ENCODE data around the gene ANKRD16. TPM values are rescaled to one million over a fixed set of nuclear protein-coding genes. Genes with fewer than 3 reads are reported as not detected.

Gene ANKRD16
- total RNA-seq, 2 experiments from 2014 or later: 7.5 to 7.8 TPM

DNA sequence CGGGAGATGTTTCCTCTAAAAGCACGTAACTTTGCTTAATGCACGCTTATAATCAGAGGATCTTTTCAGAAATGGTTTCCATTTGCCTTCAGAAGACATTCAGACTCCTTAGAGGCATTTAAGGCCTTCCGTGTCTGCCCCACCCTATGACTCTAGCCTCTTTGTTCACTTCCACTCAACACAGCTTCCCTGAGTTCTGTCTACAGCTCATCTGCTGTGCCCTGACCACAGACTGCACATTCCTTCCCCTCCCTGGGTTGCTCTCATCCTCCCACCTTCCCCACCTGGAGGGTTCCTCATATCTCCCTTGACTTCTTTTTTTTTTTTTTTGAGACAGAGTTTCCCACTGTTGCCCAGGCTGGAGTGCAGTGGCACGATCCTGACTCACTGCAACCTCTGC, 17.0 kb upstream of the ANKRD16 start:
- Mint-ChIP-seq H3K4me3 (no peak overlapping the region), H3K4me1 (ENCODE audit: low read depth) (peaks cover 19% of the 10 kb centered on the region), H3K27me3 (no peaks in the 10 kb centered on the region), H3K9me3 (no peaks in the 10 kb centered on the region), H3K27ac (no peak overlapping the region), H3K36me3 (ENCODE audit: low read depth) (peaks cover 43% of the 10 kb centered on the region)
- POLR2A ChIA-PET: interaction anchor here (0.7 kb wide), 1 partner anchor 829 kb away, joined by 3 read pairs; no protein-coding TSS in a partner anchor
- CTCF ChIA-PET: no interaction called here
- TF ChIP-seq, protein P1, sequence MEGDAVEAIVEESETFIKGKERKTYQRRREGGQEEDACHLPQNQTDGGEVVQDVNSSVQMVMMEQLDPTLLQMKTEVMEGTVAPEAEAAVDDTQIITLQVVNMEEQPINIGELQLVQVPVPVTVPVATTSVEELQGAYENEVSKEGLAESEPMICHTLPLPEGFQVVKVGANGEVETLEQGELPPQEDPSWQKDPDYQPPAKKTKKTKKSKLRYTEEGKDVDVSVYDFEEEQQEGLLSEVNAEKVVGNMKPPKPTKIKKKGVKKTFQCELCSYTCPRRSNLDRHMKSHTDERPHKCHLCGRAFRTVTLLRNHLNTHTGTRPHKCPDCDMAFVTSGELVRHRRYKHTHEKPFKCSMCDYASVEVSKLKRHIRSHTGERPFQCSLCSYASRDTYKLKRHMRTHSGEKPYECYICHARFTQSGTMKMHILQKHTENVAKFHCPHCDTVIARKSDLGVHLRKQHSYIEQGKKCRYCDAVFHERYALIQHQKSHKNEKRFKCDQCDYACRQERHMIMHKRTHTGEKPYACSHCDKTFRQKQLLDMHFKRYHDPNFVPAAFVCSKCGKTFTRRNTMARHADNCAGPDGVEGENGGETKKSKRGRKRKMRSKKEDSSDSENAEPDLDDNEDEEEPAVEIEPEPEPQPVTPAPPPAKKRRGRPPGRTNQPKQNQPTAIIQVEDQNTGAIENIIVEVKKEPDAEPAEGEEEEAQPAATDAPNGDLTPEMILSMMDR (IDR thresholded peaks at IDR 0.05): no peak
- DNase-seq (no peak), ATAC-seq (no peak)
- intact Hi-C loops (cut with micrococcal nuclease): no loop called here

DNA sequence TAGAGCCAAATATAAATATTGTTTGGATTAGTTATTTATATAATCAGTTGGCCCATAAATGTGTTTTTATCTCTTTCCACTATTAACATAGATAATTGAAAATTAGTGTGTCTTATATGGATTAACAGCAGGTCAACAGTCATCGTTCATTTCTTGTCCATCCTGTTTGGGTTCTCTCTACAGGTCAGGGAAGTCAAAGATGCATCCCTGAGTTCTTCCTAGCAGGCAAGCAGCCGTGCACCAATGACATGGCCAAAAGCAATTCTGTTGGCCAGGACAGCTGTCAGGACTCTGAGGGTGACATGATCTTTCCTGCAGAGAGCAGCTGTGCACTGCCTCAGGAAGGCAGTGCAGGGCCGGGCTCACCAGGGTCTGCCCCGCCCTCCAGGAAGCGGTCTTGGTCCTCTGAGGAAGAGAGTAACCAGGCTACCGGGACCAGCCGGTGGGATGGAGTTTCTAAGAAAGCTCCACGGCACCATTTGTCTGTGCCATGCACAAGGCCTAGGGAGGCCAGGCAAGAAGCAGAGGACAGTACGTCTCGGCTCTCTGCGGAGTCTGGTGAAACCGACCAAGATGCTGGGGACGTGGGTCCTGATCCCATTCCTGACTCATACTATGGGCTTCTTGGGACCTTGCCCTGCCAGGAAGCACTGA, 16.3 kb upstream of the ANKRD16 start:
- Mint-ChIP-seq H3K27me3 (no peaks in the 10 kb centered on the region), H3K27ac (no peak overlapping the region), H3K4me3 (no peak overlapping the region), H3K9me3 (no peaks in the 10 kb centered on the region), H3K4me1 (ENCODE audit: low read depth) (peaks cover 19% of the 10 kb centered on the region), H3K36me3 (ENCODE audit: low read depth) (peaks cover 41% of the 10 kb centered on the region)
- POLR2A ChIA-PET: no interaction called here
- TF ChIP-seq, protein P1 (IDR thresholded peaks at IDR 0.05): no peak
- intact Hi-C loops (cut with micrococcal nuclease): no loop called here
- DNase-seq (no peak), ATAC-seq (no peak)
- CTCF ChIA-PET: no interaction called here

DNA sequence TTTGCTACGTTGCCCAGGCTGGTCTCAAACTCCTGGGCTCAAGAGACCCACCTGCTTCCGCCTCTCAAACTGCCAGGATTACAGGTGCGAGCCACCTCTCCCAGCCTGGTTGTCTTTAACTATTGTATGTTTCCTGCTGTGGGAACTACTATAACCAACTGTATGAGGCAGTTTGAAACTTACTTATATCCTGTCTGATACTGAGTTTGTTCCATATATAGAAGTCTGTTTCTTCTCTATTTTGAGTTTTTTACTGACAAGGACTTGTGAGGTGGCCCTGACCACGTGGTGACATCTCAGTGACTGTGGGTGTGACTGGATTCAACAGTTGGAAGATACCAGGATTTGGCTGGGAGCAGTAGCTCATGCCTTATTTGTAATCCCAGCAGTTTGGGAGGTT, 14.5 kb upstream of the ANKRD16 start:
- intact Hi-C loops (cut with micrococcal nuclease): no loop called here
- no peak for ATAC-seq
- TF ChIP-seq, protein P1 (IDR thresholded peaks at IDR 0.05): no peak
- no peaks in the 10 kb centered on the region for H3K9me3 Mint-ChIP-seq
- no peak for DNase-seq
- no peaks in the 10 kb centered on the region for H3K27me3 Mint-ChIP-seq
- CTCF ChIA-PET: interaction anchor here (1.7 kb wide), 1 partner anchor 10 kb away, joined by 6 read pairs; no protein-coding TSS in a partner anchor
- H3K27ac Mint-ChIP-seq: peak overlapping the region; percentile 75
- H3K4me3 Mint-ChIP-seq: no peak overlapping the region
- POLR2A ChIA-PET: no interaction called here
- H3K36me3 Mint-ChIP-seq (ENCODE audit: low read depth): peaks cover 32% of the 10 kb centered on the region
- peaks cover 19% of the 10 kb centered on the region for H3K4me1 Mint-ChIP-seq (ENCODE audit: low read depth)

DNA sequence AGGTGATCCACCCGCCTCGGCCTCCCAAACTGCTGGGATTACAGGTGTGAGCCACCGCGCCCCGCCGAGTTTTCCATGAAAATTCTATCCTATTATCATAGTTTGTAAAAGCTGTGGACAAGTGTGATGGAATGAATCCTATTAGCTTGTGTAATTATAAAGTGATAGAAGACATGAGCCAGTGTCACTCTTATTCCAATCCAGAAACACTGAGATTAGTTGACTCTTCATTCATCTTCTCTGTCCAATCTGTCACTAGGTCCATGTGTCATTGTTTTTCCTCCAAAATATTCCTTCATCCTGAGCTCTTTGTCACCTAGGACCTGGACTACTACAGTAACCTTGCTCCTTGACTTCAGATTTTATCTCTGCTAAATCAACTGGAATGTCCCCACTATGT, 13.9 kb upstream of the ANKRD16 start:
- TF ChIP-seq, protein P1 (IDR thresholded peaks at IDR 0.05): no peak
- POLR2A ChIA-PET: no interaction called here
- no peak for ATAC-seq
- intact Hi-C loops (cut with micrococcal nuclease): no loop called here
- Mint-ChIP-seq H3K36me3 (ENCODE audit: low read depth) (peaks cover 29% of the 10 kb centered on the region), H3K9me3 (no peaks in the 10 kb centered on the region), H3K4me1 (ENCODE audit: low read depth) (peaks cover 19% of the 10 kb centered on the region), H3K27ac (no peak overlapping the region), H3K27me3 (no peaks in the 10 kb centered on the region), H3K4me3 (no peak overlapping the region)
- CTCF ChIA-PET: interaction anchor here (1.7 kb wide), 1 partner anchor 9 kb away, joined by 6 read pairs; no protein-coding TSS in a partner anchor
- DNase-seq: no peak

DNA sequence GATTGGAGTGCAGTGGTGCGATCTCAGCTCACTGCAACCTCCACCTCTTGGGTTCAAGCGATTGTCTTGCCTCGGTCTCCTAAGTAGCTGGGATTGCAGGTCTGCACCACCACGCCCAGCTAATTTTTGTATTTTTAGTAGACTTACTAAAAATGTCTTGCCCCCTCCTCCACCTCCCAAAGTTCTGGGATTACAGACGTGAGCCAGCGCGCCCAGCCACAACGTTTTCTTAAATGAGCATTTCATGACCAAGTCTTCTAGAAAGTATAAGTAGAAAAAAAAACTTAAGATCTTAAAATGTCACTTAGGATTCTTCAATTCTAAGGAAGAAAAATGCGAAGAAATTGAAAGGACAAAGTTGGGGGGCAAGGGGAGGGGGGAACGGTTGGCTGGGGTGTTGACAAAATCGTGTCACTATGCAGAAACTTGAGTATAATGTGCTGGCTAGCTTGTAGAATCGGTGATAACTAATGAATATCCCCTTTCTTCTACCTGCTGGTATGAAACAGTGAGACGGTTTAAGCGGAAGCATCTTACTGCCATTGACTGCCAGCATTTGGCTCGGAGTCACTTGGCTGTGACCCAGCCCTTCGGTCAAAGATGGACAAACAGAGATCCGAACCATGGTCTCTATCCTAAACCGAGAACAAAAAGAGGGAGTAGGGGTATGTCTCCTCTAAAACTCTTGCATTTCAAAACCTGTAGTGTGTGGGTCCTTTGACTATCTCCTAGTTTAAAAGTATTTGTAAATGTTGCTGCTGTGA, 13.0 kb upstream of the ANKRD16 start:
- Mint-ChIP-seq H3K4me1 (ENCODE audit: low read depth) (peaks cover 17% of the 10 kb centered on the region), H3K27ac (no peak overlapping the region), H3K36me3 (ENCODE audit: low read depth) (peaks cover 33% of the 10 kb centered on the region), H3K4me3 (no peak overlapping the region), H3K9me3 (peaks cover 4% of the 10 kb centered on the region), H3K27me3 (no peaks in the 10 kb centered on the region)
- TF ChIP-seq, protein P1 (IDR thresholded peaks at IDR 0.05): no peak
- intact Hi-C loops (cut with micrococcal nuclease): no loop called here
- ChIA-PET POLR2A (no interaction called here), CTCF (interaction anchor here (1.7 kb wide), 1 partner anchor 8 kb away, joined by 6 read pairs; no protein-coding TSS in a partner anchor)
- DNase-seq: no peak
- ATAC-seq: no peak
